Fibroblast of skin of left quadriceps (primary cell): ENCODE measurements around the gene C5orf15.

Experiments used
- DNase-seq, 2 experiments: peaks; one replicate each; pipeline ENCODE4 v3.0.0-alpha.2; 2013; ENCODE audit warnings: low read depth in 2 of 2

Gene C5orf15

DNA sequence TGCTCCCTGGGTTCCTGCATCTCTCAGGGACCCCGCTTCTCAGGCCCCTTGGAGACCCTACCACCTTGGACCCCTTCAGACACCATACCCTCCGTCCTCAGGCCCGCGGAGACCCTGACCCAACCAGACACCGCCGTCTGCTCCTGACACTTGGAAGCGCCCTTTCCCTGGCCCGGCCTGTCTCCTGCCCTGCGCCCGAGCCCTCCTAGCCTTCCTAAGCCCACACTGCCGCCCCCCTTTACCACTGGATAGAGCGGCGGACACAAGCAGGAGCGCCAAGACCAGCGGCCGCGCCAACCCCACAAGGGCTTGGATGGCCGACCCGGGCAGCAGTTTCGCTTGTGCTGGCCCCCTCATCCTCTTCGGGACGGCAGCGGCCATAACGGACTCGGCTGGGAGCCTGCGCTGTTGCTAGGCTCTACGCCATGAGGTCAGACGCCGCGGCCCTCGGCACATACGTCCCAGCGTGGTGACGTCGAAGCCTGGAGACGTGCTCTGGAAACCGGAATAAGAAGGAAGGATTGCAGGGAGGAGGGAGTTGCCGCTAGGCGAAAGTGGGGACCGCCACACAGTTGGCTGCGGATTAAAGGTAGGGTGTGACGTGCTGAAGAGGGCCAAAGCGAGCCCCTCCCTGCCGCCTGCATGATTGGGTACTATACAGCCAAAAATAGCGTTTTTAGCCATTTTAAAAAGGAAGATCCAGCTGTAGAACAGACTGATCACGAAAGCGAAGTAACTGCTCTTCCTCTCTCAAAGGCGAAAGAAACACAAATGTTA is at the start of gene C5orf15:
Gene C5orf15 (minus strand): TSS at position 422 of the 777 bp plus-strand sequence. CDS start 41 bp downstream, at position 381.
- DNase-seq = peak; percentile 92

DNA sequence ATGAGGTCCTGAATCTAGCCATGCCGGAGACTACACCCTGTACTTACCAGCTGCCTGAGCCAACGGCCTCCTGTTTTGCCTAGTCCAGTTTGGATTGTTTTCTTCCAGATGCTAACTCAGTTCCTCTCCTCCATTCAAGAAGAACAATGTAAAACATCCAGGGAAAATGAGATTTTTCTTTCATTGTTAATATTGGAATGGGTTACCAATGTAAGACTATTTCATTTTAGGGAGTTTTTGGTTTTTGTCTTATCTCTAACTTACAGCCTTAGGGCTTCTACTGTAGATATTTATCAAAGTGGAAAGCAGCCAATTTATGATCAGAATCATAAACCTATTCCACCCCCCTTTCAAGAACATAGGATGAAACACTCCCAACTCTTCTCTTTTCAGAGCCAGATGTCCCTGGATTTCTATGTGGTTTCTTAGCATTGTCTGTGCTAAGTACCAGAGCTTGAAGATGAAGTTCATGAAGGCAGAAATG is 39.9 kb upstream of the C5orf15 start:
- no peak for DNase-seq

- no peak for DNase-seq
These were observed 39.3 kb upstream of the C5orf15 start for GRCh38 chr5:134007581-134008265.

DNA sequence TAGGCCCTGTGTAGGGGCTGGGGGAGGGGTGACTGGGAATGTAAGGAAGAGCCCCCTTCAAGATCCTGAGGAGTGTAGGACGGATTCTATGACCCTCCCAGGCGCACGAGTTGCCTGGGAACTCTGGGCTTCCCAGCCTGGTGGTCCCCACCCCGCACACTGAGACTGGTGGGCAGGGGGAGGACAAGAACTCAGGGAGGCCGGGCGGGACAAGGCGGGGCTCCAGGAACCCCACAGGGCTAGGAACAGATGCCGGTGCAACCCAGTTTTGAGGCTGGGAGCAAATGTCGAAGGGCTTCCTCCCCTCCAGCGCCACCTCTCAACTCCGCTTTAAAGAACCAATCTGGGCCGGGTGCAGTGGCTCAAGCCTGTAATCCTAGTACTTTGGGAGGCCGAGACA is 37.7 kb upstream of the C5orf15 start:
- DNase-seq = no peak

- no peak for DNase-seq
These were observed 37.1 kb upstream of the C5orf15 start for GRCh38 chr5:134005417-134006061.

DNA sequence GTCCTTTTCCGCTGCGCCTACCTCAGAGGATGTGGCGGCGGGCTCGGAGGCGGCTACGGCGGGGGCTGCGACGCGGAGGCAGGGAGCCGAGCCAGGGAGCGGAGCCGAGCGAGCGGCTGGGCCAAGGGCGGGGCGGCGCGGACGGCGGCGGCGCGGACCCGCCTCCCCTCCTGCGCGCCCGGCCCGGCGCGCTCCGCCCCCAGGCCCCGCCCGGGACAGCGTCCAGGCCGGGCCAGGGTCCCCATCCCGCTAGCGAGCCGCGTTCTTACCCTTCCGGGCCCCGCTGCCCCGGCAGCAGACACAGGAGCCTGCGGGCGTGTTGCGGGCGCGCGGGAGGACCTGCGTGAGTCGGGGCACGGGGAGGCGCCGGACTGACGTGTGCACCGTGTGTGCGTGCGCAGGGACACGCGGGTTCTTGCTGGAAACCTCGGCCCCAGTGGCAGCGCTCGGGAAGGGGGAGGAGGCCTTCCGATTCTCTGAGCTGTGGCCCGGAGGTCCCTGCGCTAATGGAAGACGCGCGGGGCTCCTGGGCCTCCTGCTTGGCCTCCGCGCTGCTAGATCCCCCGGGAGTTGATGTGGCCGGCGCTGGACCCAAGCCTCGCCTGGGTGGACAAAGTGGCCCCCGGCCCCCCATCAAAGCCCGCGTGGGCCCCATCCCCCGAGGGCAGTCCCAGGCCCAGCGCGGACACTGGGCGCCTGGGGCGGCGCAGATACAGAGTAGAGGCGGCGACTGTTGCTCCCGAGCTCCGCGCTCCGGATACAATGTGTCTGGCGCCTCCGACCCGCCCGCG is 36.4 kb upstream of the C5orf15 start, which contains the start of gene VDAC1:
Gene VDAC1 (minus strand): TSS at position 350 of the 791 bp plus-strand sequence. CDS start 11,963 bp downstream, outside the sequence.
- peak; percentile 68 to 70 for DNase-seq

DNA sequence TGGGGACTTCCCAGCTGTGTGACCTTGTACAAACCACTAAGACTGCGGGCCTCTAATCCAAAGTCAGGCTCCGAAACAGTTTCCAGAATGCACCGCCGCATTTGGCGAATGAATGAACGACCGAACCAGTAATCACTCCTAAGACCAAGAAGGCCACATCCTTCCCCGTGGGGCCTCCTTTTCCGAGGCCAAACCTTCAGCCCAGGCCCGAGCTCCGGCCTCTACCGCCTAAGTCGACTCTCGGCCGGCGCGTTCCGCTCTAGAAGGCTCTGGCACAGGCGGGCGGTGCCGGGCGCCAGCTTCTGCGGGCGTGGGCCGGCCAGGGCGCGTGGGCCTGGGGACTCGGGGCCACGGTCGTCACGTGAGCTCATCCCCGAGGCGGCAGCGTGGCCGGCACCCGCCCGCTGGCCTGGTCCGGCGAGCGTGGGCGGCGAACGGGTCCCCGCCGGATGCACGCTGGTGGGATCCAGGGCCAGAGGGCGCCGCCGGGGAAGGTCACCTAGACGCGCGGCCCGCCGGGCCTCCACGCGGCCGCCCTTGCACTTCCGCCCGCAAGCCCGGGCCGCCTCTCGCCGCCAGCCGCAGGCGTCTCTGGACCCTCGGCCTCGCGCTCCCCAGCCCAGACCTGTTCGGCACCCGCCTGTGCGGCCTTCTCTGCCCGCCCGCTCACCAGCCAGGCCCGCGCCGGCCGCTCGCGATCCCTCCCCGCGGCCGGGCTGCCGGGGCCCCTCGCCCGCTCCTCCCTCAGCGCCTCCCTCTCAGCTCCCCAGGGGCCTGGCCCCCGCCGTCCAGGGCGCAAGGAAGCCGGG is 35.6 kb upstream of the C5orf15 start:
- DNase-seq = no peak

- no peak for DNase-seq
These were observed 34.8 kb upstream of the C5orf15 start for GRCh38 chr5:134003064-134003816.

DNA sequence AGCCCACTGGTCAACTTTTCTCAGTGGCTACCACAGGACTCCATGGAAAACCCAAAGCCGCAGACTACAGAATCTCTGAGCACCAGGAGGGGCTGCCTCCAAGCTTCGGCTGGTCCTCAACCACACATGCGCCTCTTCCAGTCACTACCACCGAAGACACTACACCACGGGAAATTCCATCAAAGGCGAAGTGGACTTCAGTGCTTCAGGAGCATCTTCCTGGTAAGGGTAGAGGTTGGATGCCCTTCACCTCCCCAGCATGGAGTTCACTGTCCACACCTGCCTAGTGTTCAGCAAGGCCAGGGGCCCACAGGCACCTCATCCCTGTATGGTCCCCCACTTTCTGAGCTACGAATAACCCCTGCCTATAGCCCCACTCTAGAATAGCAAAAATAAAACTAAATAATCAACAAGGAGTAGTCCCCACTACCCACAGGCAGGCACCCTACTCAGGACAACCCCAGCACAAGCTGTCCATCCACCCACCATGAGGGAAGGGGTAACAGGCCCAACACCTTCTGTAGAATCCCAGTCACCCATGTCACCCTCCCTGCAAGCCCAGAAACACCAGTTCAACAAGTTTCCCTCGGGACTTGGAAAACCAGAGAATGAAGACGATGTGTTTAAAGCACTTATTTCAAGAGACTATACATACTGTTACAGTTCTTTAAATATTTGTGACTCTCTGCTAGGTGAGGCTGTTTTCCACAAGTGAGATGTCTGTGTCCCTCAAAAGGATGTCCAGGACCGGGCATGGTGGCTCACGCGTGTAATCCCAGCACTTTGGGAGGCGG is 33.7 kb upstream of the C5orf15 start:
- DNase-seq = no peak

- no peak for DNase-seq
These were observed 32.5 kb upstream of the C5orf15 start for GRCh38 chr5:134000696-134001453.

DNA sequence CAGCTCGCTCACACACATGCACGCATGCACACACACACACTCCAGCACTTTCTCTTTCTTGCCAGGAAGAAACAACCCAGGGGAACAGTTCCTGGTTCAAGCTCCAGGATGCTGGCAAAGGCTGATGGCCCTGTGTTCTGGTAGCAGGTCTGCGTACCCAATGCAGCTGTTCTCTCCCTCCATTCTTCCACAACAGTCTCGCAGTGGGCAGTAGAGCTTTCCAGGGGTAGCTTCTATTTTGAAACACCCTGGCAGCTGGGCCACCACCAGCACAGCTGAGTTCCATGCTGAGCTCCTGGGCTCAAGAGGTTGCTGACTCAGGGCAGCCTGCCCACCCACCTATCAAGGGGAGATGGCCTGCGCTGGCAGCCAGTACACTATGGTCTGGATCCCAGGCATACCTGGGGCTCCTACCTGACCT is 31.7 kb upstream of the C5orf15 start:
- DNase-seq = no peak

GRCh38 chr5:133998807-133999206 is 30.4 kb upstream of the C5orf15 start:
- no peak for DNase-seq

- no peak for DNase-seq
These were observed 29.6 kb upstream of the C5orf15 start for GRCh38 chr5:133998042-133998441.

DNA sequence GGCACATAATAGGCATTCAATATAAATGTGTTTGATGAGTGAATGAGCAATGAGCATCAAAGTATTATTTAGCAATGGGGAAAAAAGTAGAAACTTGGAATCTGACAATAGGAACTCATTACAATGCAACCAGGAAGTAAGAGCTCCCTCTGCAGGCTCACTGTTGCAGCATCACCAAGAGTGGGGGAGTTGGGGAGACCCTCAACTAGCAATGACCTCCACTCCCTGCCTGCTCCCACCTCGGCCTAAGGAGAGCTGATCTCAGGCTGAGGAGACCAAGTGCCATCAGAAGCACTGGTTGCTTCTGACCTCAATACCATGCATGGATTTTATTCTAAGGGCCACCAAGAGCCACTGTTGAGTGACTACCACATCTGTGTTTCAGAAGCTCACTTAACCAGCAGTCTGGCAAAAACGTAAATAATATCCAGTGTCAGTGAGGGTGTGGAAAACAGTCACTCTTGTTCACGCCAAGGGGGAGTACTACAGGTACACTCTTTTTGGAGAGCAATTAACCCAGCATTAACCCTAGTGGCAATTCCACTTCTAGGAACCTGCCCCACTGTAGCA is 28.3 kb upstream of the C5orf15 start:
- no peak for DNase-seq

GRCh38 chr5:133995883-133996563 is 27.6 kb upstream of the C5orf15 start:
- no peak for DNase-seq

GRCh38 chr5:133995341-133995740 is 26.9 kb upstream of the C5orf15 start:
- DNase-seq = no peak

GRCh38 chr5:133994990-133995333 is 26.5 kb upstream of the C5orf15 start:
- DNase-seq = no peak
